Cortex of kidney (tissue), 1 donor: ENCODE data around the gene CEP85L.

ENCODE experiments used
- DNase-seq: peaks from one replicate; lab custom pipeline; 2025; lab: John Stamatoyannopoulos, UW

The CEP85L gene

DNA sequence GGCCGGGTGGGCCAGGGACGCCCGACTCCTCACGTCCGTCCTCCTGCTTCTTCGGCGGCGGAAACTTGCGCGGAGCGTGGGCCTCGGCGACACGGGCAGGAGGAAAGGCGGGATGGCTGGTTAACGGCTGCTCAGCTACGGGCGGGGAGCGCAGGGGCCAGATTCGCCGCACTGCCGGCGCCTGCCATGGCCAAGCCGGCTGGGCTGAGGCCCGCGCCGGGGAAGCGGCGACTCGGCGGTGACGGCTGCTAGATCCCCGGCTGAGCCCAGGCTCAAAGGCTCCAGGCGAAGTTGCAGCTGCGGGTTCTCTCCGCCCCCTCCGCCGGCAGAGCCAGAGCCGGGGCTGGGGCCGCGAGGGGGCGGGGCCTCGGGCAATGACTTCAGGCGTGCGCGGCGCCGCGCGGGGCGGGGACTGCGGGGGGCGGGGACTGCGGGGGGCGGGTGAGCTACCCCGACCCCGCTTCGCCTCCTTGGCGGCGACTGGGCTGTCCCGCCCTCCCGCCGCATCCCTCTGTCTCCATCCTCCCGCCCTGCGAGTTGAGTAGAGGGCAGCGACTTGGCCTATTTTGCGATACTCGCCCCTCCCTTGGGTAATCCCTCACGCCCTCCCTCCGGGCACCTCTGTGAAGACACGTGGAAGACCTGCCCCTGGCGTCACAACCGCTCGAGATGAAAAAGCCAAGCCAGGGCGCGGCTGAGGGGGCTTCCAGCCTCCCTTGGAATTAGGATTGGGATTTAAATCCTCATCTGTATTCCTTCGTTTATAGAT, at the start of gene CEP85L:
TSS of gene CEP85L (minus strand) at position 310 of the 769 bp plus-strand sequence. CDS start 322 bp downstream, outside the sequence.
- no peak for DNase-seq

DNA sequence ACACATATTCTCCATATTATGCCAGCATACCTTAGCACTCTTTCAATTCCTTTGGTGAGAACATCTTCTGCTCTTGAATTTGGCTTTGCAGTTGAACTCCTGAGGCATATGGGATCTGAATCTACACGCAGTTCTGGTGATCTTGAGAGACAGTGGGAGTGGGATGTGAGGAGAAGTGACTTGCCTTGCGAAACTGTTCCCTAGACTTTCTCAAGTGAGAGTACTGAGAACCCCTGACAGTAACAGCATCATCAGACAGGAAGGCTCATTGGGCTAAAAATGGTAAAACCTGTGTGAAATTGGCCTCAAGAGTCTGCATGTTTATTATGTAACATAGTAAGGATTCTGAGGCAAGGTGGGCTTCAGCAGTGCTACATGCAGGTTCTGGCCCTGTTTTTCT, 49.1 kb upstream of the CEP85L start:
- DNase-seq: no peak

DNA sequence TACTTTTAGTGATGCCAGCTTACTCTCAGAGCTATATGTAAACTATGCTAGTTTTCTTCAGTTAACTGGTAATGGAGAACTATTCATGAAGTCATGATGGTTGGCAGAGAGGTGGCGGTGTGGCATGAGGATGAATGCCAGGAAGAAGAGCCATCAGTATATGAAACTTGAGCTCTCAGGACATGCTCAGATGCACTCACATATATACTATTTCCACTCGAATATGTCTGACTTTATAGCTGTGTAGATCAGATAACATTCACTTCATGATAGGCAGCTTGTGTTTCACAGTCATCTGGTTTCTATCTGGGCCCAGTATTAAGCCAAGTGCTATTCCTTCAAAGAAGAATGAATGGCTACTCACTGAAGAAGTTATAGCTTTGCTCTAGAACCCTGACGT, 46.2 kb upstream of the CEP85L start:
- no peak for DNase-seq

DNA sequence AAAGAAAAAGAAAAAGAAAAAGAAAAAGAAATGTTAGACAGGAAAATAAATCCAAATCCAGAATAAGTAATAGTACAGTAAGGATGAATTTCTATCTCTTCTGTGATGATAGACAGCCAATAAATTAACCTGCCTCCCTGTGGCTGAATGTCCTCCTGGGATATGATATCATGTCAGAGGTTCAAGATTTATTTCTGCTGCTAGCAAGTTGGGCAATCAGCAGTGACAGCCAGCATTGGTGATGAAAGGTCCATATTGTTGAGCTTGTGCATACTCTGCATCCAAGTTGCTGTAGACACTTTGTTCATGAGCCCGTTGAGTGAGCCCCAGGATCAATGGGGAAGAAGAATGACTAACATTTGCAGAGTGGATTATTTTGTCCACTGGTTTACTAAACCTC, 44.9 kb upstream of the CEP85L start:
- no peak for DNase-seq

DNA sequence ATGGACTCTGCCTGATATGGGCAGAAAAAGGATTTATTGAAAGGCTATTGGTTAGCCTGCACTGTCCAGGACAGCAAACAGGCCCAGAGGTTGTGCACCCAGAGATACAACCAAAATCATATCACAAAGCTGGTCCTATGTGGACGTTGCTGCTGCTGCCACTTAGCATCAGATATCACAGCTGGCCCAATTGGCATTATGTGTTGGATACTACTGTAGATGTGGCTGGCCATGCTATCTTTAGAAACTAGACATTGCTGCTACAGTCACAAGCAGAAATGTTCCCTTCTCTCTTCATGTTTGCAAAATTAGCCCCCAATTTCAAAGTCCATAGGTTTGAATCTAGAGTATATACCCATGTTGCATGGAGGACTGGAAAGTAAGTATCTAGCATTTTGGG, 42.2 kb upstream of the CEP85L start:
- no peak for DNase-seq

DNA sequence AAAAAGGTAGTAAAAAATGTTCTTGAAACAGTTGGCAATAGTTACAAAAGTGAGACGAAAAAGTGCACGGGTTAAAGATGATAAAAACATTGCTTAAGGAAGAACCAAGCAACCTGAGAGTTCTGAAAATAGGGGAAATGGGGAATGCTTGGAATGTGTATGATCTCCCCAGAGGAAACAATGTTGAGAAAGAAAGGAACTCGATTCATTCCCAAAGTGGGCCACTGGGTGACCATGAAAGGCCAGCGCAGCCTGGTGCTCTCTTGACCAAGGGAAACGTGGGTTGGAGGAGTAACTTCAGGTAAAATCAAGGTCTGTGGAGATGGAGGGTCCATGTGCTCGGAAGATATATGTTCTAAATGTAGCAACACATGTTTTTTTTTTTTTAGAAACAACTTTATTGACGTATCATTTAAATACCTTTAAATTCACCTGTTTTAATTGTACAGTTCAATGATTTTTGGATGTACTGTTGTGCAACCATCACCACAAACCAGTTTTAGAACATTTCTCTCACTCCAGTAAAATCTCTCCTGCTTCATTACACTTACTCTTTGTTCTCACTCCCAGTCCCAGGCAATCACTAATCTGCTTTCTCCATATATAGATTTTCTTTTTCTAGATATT, 34.5 kb upstream of the CEP85L start:
- DNase-seq: no peak

DNA sequence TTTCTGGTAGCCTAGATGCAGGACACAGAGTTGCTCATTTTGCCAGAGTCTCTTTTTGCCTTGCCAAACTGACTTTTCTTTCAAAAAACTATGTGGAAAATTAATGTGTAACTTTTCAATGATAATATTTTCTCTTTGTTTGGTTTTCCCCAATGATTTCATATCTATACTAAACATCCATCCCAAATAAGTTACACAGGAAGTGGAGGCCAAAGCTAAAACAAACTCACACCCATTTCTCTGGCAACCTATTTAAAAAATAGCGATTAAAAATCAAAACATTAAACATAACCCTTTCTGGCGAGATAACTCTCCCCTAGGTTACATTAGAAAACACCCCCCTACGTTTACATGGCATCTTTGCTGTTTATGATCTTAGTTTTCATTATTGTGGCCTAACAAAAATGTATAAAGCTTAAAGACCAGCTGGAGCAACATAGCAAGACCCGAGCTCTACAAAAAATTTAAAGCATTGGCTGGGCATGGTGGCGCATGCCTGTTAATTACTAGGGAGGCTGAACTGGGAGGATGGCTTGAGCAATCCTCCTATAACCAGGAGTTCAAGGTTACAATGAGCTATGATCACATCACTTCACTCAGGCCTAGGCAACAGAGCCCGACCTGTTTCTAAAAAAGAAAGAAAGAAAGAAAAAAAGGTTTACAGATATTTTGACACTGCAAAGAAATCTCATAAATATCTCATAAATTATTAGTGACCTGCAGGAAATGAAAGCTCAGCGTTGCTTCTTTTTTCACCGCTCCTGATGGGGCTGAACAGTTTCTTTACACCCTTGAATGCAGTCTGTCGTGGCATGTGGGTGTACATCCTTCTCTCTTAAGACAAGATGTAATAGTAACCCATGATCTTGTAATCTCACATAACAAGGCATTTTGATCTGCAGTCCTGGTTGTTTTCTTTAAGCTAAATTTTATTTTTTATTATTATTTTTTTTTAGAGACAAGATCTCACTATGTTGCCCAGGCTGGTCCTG, 32.8 kb upstream of the CEP85L start:
- no peak for DNase-seq

DNA sequence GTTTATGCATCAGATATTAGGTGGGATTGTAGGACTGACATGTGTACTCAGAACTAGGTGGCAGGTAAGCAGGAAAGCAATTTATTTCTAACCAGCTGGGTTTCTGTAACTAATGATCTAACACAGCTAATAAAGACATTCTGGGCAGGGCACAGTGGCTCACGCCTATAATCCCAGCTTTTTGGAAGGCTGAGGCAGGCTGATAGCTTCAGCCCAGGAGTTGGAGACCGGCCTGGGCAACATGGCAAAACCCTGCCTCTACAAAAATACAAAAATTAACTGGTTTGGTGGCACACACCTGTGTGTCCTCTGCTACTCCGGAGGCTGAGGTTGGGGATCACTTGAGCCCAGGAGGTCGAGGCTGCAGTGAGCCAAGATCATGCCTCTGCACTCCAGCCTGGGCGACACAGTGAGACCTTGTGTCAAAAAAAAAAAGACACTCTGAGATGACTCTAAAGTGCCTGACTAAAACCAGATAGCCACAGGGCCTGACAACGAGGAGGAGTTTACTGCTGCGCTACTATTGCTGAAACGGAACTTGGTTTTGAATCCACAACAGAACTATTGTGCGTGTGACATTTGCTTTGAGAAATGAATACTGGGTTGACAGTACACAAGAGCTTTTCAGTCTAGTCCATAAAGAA, 29.2 kb upstream of the CEP85L start:
- no peak for DNase-seq

DNA sequence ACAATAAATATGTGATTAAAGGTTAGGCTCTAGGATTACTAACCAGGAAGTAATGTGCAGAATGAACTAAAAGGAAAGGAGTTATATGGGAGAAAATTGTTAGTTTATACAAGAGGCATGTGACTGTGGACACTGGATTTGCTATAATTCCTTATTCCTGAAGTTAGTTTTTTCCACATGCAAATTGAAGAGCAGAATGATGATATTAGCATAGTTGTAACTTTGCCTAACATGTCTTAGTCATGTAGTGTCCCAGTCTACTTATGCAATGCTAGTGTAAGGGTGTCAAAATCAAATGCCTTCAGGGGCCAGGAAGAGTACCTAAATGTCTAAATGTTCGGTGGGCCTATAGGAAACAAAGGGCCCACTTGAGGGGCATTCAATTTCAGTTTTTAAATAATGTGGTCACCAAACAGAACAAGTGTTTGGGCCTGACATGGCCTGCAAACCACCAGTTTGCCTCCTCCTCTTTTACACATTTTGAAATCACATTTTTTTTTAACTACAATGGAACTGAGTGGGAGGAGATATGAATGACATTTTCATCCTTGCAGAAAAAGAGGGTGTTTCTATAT, 28.0 kb upstream of the CEP85L start:
- no peak for DNase-seq

DNA sequence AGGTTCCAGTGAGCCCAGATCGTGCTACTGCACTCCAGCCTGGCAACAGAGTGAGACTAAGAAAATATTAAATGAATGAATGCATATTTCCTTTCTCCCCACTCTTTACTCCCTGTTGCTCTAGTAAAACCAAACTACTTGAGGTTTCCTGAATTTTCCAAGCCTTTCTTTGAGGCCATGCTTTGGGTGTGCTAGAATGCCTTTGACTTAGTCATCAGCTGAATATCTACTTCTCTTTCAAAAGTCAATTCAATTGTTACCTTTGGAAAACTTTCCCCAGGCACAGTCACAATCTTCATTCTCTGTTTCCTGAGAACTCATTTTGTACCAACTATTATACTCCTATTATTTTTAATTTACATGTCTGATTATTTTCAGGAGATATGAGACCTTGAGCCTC, 27.5 kb upstream of the CEP85L start:
- DNase-seq: no peak

DNA sequence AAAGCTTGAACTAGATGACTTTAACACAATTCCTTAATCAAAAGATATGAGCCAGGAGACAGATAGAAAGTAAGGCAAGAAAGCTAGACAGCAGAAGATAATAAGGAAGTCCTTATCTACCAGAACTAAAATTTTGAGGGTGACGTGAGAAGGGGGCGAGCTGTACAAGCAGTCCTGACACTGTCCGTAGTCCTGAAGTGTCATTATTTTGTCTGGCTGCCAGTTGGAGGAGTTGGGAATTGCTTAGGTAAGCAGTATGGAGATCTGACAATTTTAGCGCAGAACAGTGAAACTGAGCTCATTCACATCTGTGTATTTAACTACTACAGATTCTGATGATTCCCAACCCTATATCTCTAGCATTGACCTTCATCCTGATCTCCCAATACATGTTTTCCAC, 25.8 kb upstream of the CEP85L start:
- no peak for DNase-seq

DNA sequence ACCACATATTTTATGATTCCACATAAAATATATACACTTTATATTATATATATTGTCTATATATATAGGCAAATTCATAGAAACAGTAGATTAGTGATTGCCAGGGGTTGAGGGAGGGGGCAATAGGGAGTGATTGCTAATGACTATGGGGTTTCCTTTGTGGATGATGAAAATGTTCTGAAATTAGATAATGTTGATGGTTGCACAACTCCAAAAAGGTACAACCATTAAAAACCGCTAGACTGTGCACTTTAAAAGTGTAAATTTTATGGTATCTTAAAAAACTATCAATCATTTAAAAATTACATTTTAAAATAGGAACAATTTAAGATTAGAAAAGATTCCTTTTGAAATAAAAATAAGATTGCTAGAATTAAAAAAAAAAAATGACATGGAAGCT, 23.8 kb upstream of the CEP85L start:
- no peak for DNase-seq

DNA sequence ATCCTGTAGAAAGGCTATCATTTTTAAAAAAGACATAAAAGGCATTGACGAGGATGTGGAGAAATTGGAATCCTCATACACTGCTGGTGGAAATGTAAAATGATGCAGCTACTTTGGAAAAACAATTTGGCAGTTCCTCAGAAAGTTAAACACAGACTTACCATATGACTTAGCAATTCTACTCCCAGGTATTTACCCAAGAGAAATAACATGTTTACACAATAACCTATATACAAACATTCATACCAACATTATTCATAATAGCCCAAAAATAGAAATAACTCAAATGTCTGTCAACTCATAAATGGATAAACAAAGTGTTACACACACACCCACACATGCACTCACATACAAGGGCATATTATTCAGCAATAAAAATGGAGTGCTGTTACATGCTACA, 23.4 kb upstream of the CEP85L start:
- no peak for DNase-seq

DNA sequence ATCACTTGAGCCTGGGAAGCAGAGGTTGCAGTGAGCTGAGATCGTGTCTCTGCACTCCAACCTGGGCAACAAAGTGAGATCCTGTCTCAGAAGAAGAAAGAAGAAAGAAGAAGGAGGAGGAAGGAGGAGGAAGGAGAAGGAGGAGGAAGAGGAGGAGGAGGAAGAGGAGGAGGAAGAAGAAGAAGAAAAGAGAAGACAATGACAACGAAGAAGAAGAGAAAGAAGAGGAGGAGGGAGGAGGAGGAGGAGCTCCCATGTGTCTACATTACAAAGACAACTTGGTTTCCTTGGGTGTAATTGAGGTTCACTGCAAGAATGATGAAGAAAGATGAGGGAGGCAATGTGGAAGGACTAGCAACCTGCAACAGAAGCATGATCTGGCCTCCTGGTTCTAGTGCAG, 21.3 kb upstream of the CEP85L start:
- DNase-seq: no peak

DNA sequence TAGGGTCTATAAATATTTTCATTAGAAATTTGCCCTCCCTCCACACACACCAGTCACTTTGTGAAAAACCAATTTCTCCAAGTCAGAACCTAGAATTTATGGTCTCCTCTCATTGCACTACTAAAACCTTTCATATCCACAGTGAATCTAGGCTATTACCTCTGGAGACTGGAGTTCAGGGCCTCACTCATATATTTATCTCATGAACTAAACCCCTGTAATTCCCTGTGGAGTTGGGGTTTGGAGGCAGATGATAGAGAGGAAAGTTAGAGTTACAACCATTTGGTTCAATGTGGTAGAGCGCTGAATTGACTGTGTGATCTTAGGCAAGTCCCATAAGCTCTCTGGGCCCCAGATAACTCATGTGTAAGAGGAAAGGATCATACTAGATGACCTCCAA, 18.2 kb upstream of the CEP85L start:
- DNase-seq: no peak

DNA sequence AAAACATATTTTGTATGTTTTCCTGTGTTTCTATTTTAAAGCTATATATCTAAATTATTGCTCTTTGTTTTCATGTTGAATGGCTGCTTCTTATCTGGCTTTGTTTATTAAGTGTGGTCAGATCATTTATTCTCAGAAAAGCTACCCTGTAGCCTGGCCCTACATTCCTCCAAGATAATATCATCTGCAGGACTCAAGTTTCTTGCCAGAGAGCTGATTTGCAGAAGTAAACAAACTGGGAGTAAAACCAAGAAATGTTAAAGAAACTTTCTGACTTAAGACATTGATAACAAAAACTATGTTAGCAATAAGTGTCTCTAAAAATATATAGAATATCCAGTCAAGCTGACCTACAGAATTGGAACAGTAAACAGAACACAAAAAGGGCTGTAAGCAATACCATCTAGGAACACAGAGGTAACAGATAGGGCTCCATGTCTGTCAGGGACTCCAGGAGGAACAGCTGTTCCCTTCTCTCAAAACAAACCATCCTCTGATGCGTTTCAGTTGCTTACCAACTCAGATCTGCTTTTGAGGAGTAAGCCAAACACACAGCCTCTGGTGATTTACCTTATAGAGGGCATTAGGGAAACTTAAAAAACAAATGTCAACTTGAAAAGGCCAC, 17.5 kb upstream of the CEP85L start:
- no peak for DNase-seq

DNA sequence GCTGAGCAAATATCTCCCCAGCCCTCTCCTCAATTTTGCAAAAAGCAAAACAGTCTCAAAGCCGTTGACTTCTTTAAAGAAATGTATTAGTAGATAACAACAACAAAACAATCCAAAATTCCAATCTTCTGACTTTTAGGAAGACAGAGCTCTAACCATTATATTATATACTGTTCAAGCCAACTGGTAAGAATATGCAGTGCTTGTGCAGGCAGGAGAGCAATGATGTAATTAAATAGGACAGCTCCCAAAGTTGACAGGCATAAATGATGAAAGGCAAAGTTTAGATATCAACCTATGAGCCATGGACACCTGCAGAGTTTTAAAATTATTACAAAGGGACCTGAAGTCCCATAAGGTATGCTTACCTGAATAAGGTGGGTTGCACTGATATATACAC, 16.6 kb upstream of the CEP85L start:
- DNase-seq: no peak

DNA sequence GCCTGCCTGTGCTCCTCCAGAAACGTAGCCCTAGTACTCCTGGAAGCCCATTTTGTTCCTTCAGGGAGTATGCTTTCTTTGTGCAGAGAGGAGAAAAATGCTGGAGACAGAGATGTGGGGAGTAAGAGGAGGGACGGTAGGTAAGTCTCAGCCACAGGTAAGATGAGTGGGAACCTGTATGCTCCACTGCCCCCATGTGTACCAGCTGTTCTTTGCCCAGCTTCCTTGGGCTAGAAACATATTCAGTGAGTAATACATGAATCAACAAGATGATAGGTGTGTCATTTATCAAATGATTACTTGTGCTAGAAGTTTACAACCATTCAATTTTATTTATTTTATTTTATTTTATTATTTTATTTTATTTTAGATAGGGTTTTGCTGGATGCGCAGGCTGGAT, 13.6 kb upstream of the CEP85L start:
- no peak for DNase-seq

DNA sequence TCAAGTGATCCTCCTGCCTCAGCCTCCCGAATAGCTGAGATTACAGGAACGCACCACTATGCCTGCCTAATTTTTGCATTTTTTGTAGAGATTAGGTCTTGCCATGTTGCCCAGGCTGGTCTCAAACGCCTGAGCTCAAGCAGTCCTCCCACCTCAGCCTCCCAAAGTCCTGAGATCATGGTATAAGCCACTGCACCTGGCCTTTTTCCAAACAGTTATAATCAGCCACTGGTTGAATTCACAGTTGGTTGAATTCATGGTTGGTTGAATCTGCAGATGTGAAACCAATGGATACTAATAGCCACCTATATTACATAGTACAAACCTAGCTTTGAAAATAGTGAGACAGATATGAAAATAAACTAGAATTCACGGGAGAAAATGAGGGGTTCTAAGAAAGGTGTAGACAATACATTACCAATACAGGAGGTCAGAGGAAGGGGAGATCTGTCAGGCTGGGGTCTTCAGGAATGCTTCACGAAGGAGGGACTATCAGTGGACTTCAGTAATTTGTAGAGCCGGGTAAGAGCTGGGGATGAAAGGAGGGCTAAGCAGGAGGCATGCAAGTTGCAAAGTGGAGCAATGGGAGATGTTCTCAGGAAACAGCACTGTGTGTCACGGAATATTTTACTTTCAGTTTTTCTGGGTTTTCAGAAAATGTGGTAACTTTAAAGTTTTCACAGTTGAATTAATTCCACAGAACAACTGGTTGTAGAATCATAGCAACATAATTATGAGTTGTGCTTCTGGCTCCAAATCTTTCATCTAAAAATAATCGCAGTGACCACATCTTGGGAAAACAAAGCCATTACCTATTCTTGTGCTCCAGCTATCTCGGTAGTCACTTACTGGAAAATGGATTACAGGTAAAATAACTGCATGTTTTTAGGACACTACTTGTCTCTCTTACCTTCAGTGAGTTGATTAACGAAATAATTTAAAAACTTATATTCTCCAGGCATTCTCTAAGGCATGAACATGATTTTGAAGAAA, 12.9 kb upstream of the CEP85L start:
- no peak for DNase-seq

DNA sequence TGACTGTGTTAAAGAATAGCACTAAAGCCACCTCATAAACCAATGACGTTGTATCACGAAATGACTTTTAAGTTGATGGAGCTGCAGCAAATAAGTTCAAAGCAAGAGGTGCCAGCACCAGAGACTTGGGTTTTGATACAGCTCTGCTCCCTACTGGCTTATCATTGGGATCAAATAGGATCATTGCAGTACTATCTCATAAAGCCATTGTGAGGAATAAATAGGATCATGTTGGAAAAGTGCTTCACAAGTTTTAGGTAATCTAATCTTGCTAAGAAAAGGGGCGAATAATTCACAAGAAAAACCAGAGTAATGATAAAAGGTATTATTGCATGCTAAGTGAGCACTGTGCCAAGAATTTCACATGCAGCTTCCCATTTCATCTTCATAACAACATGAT, 10.4 kb upstream of the CEP85L start:
- no peak for DNase-seq
